NCI-H748 treated with DMSO at 0.1 percent for 48 hours (cell line): ENCODE results near the gene MAGI1.
A peak's percentile ranks its signal among the peaks of the same experiment; 100 is the strongest.

Experiments
- DNase-seq: peaks from one replicate; lab custom pipeline; 2025; lab: John Stamatoyannopoulos, UW

Gene MAGI1

DNA sequence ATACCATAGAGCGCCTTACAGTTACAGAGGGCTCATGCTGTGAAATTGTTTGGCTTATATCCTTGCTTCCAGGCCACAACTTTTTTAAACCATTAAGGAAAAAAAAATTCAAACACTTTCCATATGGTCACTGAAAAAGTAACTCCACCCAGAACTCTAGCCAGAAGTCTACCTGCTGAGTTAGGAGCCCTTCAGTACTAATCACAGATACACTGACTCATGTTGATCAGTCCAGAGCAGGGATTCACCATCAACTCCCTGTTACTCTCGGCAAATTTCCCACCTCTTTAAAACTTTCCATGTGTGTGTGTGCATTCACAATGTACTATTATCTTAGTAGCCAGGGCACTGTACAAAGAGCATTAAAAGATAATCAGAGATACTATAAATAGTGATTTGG lies 372.8 kb downstream of the MAGI1 start:
- no peak for DNase-seq

DNA sequence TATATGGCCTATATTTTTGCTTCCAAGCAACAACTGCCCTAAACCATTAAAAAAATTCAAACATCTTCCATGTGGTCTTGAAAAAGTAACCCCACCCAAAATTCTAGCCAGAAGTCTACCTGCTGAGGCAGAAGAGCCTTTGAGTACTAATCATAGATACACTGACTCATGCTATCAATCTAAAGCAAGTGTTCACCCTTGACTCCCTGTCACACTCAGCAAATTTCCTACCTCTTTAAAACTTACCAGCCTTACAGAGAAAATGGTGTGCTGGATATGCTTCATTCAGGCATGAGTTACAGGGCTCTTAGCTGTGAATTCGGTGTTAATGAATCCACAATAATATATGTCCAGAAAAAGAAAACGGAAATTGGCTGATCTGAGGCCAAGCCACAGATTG lies 373.8 kb downstream of the MAGI1 start:
- DNase-seq = no peak

DNA sequence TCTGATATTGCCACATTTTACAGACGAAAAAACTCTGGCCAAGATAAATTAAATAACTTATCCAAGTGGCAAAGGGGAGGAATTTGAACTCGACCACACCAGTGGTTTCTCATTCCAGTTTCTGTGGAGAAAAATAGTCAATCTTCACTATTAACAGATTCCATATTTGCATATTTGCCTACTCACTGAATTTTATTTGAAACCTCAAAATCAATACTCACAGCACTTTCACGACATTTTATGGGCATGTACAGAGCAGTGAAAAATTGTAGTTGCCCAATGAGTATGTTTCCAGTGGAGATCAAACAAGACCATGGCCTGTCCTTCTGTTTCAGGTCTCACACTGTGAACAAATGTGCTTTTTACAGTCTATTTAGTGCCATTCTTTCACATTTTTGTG lies 374.3 kb downstream of the MAGI1 start:
- no peak for DNase-seq

DNA sequence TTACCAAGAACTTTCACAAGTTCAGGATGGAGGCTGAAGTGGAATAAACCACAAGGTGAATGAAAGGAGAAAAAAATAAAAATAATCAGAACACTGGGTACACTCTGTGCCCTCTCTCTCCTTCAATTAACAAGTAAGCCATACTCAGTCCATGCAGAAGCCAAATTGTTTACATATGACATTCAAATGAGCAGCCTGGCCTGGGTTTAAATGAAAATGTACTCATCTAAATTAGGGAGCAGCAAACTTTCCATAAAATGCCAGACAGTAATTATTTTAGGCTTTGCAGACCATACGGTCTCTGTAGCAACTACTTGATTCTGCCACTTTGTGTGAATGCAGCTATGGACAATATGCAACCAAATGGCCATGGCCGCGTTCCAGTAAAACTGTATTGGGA lies 376.6 kb downstream of the MAGI1 start:
- no peak for DNase-seq

DNA sequence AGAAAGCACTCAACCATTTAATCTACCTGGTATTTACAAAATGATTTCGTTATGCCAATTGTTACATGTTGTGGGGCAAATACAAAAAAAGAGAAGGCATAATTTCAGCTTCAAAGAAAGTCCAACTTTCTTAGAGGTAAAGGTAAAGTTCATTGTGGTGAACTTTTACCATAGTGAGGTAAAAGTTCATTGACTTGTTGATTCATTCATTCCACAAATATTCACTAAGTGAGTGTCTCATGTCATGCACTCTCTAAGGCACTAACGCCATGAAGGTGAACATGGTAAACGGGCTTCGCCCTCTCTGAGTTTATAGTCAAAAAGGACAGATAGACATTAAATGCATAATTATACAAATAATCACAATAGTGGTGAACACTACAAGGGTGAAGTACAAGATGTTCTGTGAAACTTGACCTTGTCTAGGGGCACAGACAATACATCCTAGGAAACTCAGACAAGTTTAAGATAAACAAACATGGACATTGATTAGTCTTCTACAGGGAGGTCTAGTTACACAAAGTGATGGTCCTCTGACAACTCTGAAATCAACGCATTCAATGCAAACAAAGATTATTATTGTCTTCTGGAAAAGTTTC lies 378.6 kb downstream of the MAGI1 start:
- no peak for DNase-seq

DNA sequence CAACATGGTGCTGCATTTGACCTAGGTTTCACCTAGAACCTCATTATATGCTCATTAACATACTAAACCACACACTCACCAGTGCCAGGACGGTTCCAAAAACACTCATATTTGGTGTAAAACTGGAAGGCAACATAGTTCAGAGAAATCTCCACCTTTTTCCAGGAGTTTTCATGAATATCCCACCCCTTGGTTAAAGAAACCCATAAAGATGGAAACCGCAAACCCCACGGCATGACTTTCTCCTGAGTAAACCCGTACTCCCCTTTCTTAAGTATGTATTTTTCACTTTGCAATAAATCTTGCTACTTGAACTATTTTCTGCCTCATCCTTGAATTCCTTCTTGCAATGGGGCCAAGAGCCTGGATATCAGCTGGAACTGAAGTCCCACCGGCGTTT lies 379.3 kb downstream of the MAGI1 start:
- DNase-seq = no peak

DNA sequence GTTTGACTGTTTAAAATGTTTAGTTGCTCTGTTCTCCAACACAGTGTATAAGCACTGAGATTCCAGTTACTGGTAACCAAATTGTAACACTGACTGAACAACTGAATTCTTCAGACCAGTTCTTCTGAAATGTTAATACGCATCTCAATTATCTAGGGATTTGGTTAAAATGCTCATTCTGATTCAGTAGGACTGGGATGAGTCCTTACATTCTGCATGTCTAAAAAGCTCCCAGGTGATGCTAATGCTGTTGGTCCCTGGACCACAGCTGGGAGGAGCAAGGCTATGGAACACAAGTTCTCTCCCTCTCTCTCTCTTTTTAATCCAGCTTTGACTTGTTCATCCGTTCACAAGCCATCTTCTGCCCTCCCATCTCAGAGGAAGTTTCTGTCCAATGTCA lies 380.3 kb downstream of the MAGI1 start:
- no peak for DNase-seq

DNA sequence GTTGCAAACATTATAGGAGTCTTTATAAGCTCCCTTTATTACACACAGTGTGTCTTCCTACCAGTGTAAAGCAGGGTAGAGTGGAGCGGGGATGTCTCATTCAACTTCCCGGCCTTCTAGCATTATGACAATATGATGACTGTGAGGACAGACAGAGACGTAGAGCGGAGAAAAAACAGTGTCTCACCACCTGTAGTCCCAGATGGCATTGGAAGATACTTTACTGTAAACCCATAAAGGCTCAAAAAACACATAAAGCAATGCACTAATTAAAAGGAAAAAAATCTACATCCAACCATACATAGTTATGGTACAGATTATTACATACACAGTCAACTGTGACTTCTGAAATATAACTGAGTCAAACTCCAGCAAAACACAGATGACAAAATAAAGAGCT lies 383.7 kb downstream of the MAGI1 start:
- no peak for DNase-seq

DNA sequence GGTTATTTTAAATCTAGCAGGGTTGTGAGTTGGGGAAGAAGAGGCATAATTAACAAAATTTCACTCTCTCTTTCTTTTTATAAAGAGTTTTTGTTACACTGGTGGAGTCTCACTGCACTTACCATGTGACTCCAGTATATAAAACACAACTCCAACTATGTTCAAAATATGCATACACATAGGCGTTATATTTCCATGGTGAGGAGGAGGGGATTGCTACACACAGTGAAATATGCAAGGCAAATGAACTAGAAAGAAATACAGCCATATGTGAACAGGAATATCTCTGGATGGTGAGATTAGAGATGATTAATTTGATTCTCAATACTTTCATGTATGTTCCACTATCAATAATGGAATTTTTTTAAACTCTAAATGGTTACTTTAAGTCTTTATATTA lies 385.0 kb downstream of the MAGI1 start:
- no peak for DNase-seq

DNA sequence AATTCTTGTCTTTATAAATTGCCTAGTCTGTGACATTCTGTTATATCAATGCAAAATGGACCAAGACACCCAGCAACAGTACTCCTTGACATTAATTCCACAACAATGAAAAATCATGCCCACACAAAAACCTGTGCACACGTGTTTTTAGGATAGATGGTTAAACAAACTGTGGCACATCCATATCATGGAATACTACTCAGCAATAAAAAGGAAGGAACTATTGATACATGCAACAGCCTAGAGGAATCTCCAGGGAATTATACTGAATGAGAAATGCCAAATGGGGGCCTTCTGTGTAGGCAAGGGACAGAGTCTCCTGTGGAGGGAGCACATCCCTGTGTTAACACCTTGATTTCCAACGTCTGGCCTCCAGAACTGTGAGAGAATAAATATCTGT lies 388.5 kb downstream of the MAGI1 start:
- DNase-seq = no peak

DNA sequence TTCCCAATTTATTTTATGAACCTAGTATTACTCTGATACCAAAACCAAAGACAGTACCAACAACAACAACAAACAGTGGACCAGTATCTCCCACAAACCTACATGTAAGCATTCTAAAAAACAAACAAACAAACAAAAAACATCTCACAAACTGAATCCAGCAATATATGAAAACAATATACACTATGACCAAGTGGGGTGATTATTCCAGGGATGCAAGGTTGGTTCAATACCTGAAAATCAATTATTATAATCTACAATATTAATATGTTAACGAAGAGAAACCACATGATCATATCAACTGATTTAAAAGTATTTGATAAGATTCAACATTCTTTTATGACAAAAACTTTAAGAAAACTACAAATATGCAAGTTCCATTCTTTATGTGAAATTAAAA lies 391.3 kb downstream of the MAGI1 start:
- DNase-seq = no peak

DNA sequence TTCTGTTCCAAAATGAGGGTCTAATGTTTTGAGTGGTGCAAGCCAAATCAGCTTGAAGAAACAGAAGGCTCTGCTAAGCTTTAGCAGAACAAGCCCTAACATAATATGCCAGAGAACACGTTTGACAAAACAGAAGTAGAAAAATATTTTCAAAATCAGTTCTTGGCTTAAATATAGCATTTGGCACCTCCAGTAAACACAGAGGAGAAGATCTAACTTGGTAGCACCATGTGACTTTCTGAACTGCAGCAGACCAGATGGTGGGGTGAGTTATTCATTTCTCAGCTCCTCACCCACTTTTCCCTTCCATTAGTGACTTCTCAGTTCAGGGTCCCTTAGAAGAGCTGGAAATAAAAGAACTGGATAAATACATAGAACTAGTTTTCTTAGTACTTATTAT lies 395.8 kb downstream of the MAGI1 start:
- no peak for DNase-seq

DNA sequence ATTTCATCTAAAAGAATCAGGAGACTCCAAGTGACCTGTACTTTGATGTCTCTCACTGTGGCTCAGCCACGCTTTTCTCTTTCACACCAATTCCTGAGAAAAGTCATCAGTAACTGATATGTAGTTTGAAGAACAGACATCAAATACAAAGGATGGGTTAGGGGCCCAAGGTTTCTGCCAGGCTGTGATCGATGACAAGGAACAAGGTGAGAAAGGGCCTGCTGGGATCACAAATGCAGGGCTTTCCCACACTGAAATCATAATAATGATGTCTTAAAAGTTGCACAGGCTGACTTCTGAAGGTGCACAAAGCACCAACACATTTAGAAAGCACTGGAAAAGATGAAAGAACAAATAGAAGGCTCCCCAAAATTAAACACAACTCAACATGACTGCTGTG lies 396.9 kb downstream of the MAGI1 start:
- DNase-seq = no peak

DNA sequence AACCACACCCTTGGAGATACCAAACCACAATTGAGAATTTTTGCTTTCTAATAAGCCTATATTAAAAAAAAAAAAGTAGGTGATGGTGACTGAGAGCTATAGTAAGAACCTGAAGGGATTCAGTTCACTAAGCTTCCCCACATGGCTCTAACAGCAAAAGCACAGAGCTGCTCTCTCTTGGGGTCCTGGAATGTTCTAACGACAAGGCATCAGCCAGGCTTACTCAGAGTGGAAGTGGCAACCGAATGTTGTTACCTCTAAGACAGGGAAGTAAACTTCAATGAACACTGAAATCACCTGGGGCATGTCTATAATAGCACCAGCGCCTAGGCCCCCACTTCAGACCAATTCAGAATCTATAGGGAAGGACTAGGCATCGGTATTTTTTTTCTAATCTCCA lies 397.7 kb downstream of the MAGI1 start:
- no peak for DNase-seq

DNA sequence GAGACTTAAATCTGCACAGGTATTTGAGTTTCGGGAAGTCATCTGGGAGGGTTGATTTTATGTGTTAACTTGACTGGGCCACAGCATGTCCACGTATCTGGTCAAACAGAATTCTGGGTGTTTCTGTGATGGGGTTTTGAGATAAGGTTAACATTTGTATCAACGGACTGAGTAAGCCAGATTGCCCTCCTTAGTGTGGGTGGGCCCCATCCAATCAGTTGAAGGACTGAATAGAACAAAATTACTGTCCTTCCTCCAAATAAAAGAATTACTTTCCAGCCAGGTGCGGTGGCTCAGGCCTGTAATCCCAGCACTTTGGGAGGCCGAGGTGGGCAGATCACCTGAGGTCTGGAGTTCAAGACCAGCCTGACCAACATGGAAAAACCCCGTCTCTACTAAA lies 399.3 kb downstream of the MAGI1 start:
- DNase-seq = no peak

DNA sequence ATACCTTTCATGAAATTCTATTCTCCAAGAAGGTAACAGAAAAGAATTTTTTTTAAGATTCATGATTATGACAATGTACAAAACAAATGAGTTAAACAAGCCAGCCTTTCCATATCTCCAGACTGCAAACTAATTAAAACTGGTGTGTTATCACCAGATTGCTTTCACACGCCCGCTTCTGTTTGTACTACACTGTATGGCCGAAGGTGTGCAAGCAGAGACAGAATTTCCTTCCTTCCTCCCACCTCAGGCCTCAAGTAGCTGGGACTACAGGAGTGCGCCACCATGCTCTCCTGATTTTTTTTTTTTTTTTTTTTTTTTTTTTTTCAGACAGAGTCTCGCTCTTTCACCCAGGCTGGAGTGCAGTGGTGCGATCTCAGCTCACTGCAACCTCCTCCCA lies 400.4 kb downstream of the MAGI1 start:
- DNase-seq = no peak

DNA sequence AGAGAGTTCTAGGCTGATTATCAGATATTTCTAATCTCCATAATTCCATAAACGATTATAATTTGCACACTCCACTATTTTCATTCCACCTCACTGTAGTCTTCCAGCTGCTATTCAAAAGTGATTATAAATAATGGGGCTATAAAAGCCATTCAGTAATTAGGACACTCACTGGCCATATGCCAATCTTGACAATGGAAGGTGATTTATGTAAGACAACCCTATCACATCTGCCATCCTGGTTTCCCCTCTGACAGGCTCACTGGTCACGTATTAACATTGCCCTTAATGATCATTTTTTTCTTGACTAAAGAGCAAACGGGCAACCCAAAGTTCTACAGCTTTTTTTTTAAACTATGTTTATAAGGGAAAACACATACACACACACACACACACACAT lies 402.4 kb downstream of the MAGI1 start:
- DNase-seq = peak; percentile 89

DNA sequence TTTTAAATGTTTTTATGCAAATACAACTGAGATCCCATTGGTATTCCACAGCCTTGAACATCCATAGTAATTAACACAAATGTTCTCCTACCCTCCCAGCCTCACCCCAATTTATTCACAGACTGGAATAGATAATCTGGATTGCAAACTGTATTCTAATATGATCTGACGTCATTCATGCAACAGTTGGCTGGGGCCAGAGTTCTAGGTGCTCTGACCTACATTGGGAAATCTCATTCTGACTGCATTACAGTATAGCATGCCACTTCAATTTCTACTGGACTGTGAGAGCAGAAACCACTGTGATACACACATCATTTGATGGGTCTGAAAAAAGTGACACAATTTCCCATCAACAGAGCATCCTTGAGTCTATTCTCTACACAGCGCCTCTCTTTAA lies 403.1 kb downstream of the MAGI1 start:
- no peak for DNase-seq

DNA sequence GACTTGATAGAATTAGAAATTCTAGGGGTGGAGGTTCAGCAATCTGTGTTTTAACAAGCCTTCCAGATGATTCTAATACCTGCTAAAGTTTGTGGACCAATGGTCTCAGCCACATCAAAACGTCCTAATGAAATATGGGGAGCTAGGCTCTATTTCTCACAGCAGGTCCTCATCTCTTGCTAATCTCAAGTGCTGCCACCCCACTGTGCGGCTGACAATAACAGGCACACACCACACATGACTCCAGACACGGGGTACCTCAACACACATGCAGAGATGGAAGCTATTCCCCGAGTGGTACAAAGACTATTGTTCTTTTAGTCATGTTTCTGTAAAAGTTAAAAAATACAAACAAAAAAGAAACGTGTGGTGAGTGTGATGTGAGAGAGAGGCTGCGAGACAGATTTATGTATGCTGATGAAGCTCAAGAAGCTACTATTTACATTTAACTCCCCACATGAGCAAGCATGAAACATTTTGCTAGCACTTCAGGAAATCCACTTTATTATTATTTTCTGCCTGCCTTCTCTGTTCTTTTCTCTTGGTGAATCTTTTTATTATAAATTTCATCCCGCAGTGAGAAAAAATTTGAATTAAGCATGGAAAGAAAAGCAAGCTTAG lies 405.6 kb downstream of the MAGI1 start:
- DNase-seq = no peak

DNA sequence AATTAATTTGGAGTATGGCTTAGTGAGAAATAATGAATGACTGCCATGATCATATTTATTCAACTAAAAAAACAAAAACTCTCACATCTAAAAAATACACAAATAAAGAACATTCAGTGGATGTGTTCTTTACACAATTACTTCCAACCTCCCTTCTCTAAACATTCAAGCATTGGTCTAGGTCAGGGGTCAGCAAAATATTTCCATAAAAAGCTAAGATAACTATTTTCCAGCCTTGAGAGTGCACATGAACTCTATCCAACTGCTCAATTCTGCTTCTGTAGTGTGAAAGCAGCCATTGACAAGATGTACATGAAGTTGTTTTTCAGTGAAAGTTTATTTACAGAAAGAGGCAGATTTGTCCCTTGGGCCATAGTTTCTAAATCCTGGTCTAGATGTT lies 406.3 kb downstream of the MAGI1 start:
- no peak for DNase-seq

DNA sequence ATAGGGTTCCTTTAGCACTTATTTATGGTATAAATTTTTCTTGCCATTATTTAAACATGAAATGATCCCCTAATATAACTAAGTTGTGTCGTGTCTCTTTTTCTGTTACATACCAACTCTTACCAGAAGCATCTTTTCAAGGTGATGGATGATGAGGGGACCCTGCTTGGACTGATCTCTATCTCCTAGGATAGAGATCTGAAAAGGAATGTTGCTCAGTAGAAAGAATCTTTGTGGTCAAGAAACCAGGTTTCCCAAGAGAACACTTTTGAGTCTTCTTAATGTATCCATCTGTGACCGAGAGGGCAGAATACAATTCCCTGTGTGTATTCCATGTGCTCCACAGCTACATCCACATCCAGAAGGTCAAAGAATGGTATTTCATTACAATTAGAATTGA lies 409.7 kb downstream of the MAGI1 start:
- DNase-seq = no peak

DNA sequence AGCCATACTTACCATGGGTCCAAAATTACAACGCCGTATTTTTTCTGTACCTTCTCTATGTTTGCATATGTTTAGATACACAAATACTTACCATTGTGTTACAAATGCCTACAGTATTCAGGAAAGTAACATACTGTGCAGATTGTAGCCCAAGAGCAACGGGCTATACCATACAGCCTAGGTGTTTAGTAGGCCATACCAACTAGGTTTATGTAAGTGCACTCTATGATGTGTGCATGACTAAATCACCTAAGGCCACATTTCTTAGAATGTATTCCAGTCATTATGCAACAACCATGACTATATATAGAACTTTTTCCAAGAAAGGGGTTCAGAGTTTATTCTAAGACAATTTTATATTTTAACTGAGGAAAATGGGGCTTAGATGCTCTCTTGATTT lies 411.7 kb downstream of the MAGI1 start:
- DNase-seq = no peak

DNA sequence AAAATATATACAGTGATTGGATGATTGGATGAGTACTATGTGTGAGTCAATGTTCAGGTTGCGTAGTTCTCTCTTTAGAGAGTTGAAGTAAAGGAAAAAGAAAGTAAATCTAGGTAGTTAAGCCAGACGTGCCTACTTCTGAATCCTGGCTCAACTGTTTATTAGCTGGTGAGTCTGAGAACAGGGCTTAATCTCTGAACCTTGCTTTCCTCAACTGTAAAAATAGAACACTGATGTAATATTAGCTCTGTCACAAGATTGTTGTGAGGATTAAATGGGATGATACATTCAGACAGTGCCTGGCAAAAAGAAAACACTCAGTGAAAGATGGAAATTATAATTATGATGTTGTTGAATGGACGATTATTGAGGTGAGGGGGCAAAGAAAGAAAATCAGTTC lies 413.4 kb downstream of the MAGI1 start:
- DNase-seq = no peak

DNA sequence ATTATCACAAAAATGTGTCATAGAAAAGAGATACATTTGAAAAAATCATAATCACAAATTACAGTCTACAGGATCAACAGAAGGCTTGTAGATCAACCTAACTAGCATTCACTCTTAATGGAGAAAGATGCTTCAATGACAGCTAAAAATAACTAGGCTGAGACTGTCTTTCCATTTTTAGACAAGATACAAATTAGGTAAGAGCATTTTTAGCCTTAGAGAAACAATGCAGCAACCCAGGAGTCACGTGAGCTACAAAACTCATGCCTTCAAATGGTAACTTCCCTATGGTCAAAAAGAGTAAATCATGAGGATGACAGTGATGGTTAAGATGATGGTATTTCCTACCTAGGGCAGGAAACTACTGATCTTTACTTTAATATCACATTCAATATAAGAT lies 415.4 kb downstream of the MAGI1 start:
- no peak for DNase-seq

DNA sequence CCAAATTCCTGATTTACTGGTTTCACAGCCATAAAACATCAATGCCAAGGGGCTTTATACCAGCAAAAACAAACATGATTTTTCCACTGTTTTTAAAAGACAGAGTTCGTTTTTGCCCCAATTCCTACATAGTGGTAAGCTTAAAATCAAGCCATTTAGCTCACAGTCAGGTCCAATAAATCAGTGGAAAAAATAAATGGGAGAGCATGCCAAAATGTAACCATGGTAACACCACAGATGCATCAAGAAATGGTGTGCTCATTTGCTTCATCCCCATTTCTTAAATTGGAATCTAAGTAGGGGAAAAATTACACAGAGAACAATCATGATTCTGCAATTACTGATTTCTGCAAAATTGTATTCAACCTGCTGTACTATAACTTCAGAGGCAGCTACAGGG lies 418.8 kb downstream of the MAGI1 start:
- no peak for DNase-seq
